AG09309 (cell line): ENCODE data around the gene ANKRD27.

Source experiments
- DNase-seq: peaks from one replicate; pipeline ENCODE4 v3.0.0-alpha.2; 2010; ENCODE audit warnings: low read depth
- H3K4me3 ChIP-seq: 2 replicates; pipeline ENCODE4 v1.5.1; 2011; ENCODE audit warnings: mild to moderate bottlenecking, low read depth, low read length, moderate library complexity; ENCODE audit not compliant: control insufficient read depth
- CTCF ChIP-seq: IDR thresholded peaks from 2 replicates; pipeline ENCODE4 v1.5.1; 2011; ENCODE audit warnings: mild to moderate bottlenecking, low read depth, low read length, inconsistent platforms; ENCODE audit not compliant: insufficient read depth, control insufficient read depth; ENCODE audit errors: missing control alignments

Gene ANKRD27

GRCh38 chr19:32674153-32674930 is 638 bp downstream of the ANKRD27 start:
- no peak for TF ChIP-seq CTCF
- DNase-seq: no peak
- H3K4me3 ChIP-seq: peak overlapping the region; percentile 95

GRCh38 chr19:32673573-32673972 is 1.4 kb downstream of the ANKRD27 start:
- H3K4me3 ChIP-seq: no peak overlapping the region
- DNase-seq: no peak
- TF ChIP-seq CTCF: no peak

DNA sequence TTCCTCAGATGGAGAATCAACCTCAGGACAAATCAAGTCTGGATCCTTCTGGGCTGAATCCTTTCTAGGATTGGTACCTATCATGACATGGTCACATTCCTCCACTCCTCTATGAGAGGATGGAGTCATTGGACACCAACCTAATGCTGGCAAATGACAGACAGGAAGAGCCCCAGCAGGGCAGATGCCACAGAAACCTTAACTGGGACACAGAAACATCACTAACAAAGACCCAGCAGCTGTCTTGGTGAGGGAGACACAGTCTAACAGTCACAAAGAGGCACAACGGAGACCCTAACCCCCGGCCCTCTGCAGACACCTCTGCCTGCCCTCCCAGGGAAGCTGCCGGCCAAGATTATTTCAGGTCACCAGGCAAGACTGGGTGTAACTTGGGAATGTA is 2.1 kb downstream of the ANKRD27 start:
- no peak overlapping the region for H3K4me3 ChIP-seq
- no peak for TF ChIP-seq CTCF
- no peak for DNase-seq

DNA sequence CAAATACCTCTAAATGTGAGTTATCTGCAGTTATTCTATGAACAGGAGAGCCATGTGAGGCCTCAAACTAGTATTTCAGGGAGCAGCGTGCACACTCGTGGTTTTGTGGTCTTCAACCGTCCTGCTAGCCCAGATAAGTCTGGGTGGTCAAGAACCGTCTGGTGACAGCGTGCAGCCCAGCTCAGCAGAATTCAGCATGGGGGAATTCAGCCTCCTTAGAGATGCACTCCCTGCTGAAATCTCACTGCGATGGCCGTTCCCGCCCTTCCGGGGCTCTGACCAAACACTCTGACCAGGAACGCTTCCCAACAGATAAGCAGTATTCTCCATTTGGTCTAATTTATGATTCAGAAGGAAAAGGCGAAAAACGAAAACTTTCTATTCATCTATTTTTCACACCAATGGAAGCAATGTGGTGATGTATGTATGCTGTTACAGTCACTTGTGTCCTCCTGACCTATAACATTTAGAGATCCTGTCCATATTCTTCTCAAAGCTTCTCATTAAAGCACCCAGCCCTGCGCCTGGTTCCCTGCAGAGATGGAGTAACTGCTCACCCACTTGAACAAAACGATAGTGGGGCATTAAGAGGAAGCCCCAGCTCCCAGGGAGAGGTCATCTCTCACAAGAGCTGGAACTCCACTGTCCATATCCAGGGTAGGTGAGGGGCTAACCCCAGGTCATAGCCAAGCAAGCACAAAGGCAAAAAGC is 2.9 kb downstream of the ANKRD27 start:
- no peak for TF ChIP-seq CTCF
- no peak for DNase-seq
- H3K4me3 ChIP-seq: no peak overlapping the region

- DNase-seq: no peak
- TF ChIP-seq CTCF: no peak
- no peak overlapping the region for H3K4me3 ChIP-seq
Measured at GRCh38 chr19:32669310-32669709, 5.7 kb downstream of the ANKRD27 start.

GRCh38 chr19:32666084-32666483 is 8.9 kb downstream of the ANKRD27 start:
- TF ChIP-seq CTCF: no peak
- DNase-seq: no peak
- H3K4me3 ChIP-seq: no peak overlapping the region
